ENCODE results near the gene TEX261. TPM values are rescaled to one million over a fixed set of nuclear protein-coding genes. Genes with fewer than 3 reads are reported as not detected.

The TEX261 gene
- total and polyA plus RNA-seq, 2 donors (not counting 3 experiments of a cell fraction or from before 2014, with no cell fraction given), result 71.2 to 98.1 TPM

- peak overlapping the region; percentile 28 for H3K9ac ChIP-seq (replicated peaks; ENCODE audit: extremely low read depth, insufficient read depth, low read length)
- H3K36me3 ChIP-seq (ENCODE audit: control insufficient read depth in 2 of 2, extremely low read depth in 1 of 2, insufficient read depth in 2 of 2, low read length in 2 of 2), result no peaks in the 10 kb centered on the region
- CTCF ChIA-PET, result interaction anchor here (0.5 to 5.8 kb wide), 53 partner anchors 11 to 672 kb away, joined by 3 to 328 read pairs (median 5); partner anchors contain the start of genes ANKRD53, ATP6V1B1, CLEC4F and FAM136A
- no peak overlapping the region for H3K27ac ChIP-seq (ENCODE audit: insufficient read depth, low read depth, low read length)
- no peaks in the 10 kb centered on the region for H3K9me3 ChIP-seq (replicated peaks; ENCODE audit: control insufficient read depth, insufficient read depth, low read length)
- POLR2A ChIA-PET, result interaction anchor here (1.0 to 1.2 kb wide), 2 partner anchors 8 to 13 kb away, joined by 3 read pairs; no protein-coding TSS in a partner anchor
- peak overlapping the region; percentile 34 for H3K4me2 ChIP-seq (ENCODE audit: insufficient read depth, low read length)
- H2AFZ ChIP-seq (ENCODE audit: low read depth, low read length), result peak overlapping the region; percentile 78
- DNase-seq (ENCODE audit: low read depth, low spot score), result peak; percentile 78
- intact Hi-C loops (cut with micrococcal nuclease), result loop anchor here (1.0 to 5.0 kb wide), 2 partner anchors 86 to 646 kb away; partner anchors contain the start of gene FAM136A
- H3K4me1 ChIP-seq (ENCODE audit: control insufficient read depth, extremely low read depth, insufficient read depth, low read length), result peaks cover 13% of the 10 kb centered on the region
- dilution Hi-C loops (cut with MboI; ENCODE audit: extremely low pct_ligation_motif_present, low sequenced_read_pairs), result no loop called here
- H3K27me3 ChIP-seq (ENCODE audit: control insufficient read depth in 2 of 2, insufficient read depth in 2 of 2, low read length in 2 of 2), result peaks cover 4 to 9% of the 10 kb centered on the region in 2 experiments
- TF ChIP-seq MAX (IDR thresholded peaks at IDR 0.05; ENCODE audit: insufficient read depth, insufficient read length) (no peak), CTCF (IDR thresholded peaks at IDR 0.05; ENCODE audit: extremely low read depth in 1 of 2, insufficient read depth in 1 of 2, low read depth in 1 of 2, low read length in 2 of 2) (peak; percentile 90 to 94), EZH2 (IDR thresholded peaks at IDR 0.05; ENCODE audit: borderline replicate concordance, low read depth, low read length, severe bottlenecking) (no peak), FOS (IDR thresholded peaks at IDR 0.05; ENCODE audit: borderline replicate concordance, insufficient read depth, low read length) (no peak)
- H3K4me3 ChIP-seq (replicated peaks in 1 of 3; ENCODE audit: insufficient read depth in 1 of 3, low read depth in 1 of 3, low read length in 3 of 3), result peak overlapping the region in 2 of 3 experiments; percentile 26 to 36
- no peaks in the 10 kb centered on the region for H4K20me1 ChIP-seq (replicated peaks; ENCODE audit: control insufficient read depth, extremely low read depth, insufficient read depth, low read length)
- no TSS peak for BruUV-seq (replicated peaks)
- no peaks in the 10 kb centered on the region for H3K9me1 ChIP-seq (replicated peaks; ENCODE audit: control insufficient read depth, extremely low read depth, insufficient read depth, low read length)
- H3K79me2 ChIP-seq (ENCODE audit: control insufficient read depth, insufficient read depth, low read length), result no peaks in the 10 kb centered on the region
- FAIRE-seq, result peak; percentile 77
These were observed 46.2 kb downstream of the TEX261 start for GRCh38 chr2:70948337-70949003.

Data from endothelial cell of umbilical vein (primary cell).